GM21367 (cell line): Measurements from ENCODE around the gene PAK6.

Experiments used
- ATAC-seq: cut with Tn5 transposase; IDR thresholded peaks from one replicate; pipeline ENCODE4 v1.9.1; 2021; ENCODE audit not compliant: unreplicated experiment

Gene PAK6

GRCh38 chr15:40309344-40309862 is 70.5 kb downstream of the PAK6 start:
- ATAC-seq = no peak

GRCh38 chr15:40310001-40310959 is 71.4 kb downstream of the PAK6 start:
- no peak for ATAC-seq

- no peak for ATAC-seq
Observed at GRCh38 chr15:40310993-40311392, 72.1 kb downstream of the PAK6 start.

- no peak for ATAC-seq
Observed at GRCh38 chr15:40312370-40313158, 73.7 kb downstream of the PAK6 start.

GRCh38 chr15:40313531-40314398 is 74.9 kb downstream of the PAK6 start:
- no peak for ATAC-seq

- no peak for ATAC-seq
Observed at GRCh38 chr15:40314723-40315276, 75.9 kb downstream of the PAK6 start.

- ATAC-seq = no peak
Observed at GRCh38 chr15:40316931-40317330, 78.1 kb downstream of the PAK6 start.

- ATAC-seq = no peak
Observed at GRCh38 chr15:40317580-40317979, 78.7 kb downstream of the PAK6 start.

GRCh38 chr15:40320409-40320808 is 81.5 kb downstream of the PAK6 start:
- no peak for ATAC-seq

GRCh38 chr15:40320931-40321371 is 82.1 kb downstream of the PAK6 start:
- no peak for ATAC-seq

- ATAC-seq = no peak
Observed at GRCh38 chr15:40322531-40323238, 83.8 kb downstream of the PAK6 start.

- ATAC-seq = peak; percentile 70
Observed at GRCh38 chr15:40323239-40323952, 84.5 kb downstream of the PAK6 start, which contains the start of gene INAFM2. Gene INAFM2, plus strand, starts transcription at chr15:40323692. Its CDS starts 364 bp downstream, at chr15:40324056.

- no peak for ATAC-seq
Observed at GRCh38 chr15:40323953-40324937, 85.4 kb downstream of the PAK6 start.

- ATAC-seq = no peak
Observed at GRCh38 chr15:40325188-40325587, 86.3 kb downstream of the PAK6 start.

- no peak for ATAC-seq
Observed at GRCh38 chr15:40325700-40326099, 86.8 kb downstream of the PAK6 start.
